SK-N-SH (cell line): ENCODE data around the gene HOXA4.

ENCODE experiments used
- CHD2 ChIP-seq: fragments of 150-350 bp; IDR thresholded peaks from 2 replicates; pipeline ENCODE4 v1.6.1; 2018; ENCODE audit warnings: low read length; ENCODE audit not compliant: partially characterized antibody
- CTCF ChIP-seq: fragments of 200-600 bp; sonication (generic); IDR thresholded peaks from 2 replicates; pipeline ENCODE4 v1.6.1; 2017; ENCODE audit warnings: antibody characterized with exemption, mild to moderate bottlenecking, moderate library complexity
- EZH2phosphoT487 ChIP-seq: fragments of 200-600 bp; sonication (generic); IDR thresholded peaks from 2 replicates; pipeline ENCODE4 v1.6.1; 2017; ENCODE audit warnings: low read depth, mixed run types, mild to moderate bottlenecking, antibody characterized with exemption, moderate library complexity, borderline replicate concordance
- FOXJ3 ChIP-seq: sonication (generic); formaldehyde crosslinking; IDR thresholded peaks from 2 replicates; pipeline ENCODE4 v1.5.1; 2020; ENCODE audit warnings: mild to moderate bottlenecking, missing genetic modification reagents
- POLR2AphosphoS5 ChIP-seq: IDR thresholded peaks from 2 replicates; pipeline ENCODE4 v1.6.1; 2012; ENCODE audit warnings: low read depth, low read length
- YY1 ChIP-seq: IDR thresholded peaks from 2 replicates; pipeline ENCODE4 v1.4.0; 2012; ENCODE audit warnings: low read depth, mild to moderate bottlenecking
- TF ChIP-seq, protein P1 (sequence below): IDR thresholded peaks from 2 replicates; pipeline ENCODE4 v1.4.0; 2012; ENCODE audit warnings: low read depth

- TF ChIP-seq CHD2 (no peak), CTCF (no peak), EZH2phosphoT487 (no peak), YY1 (no peak), POLR2AphosphoS5 (no peak), FOXJ3 (CRISPR knock-in tag) (no peak)
- TF ChIP-seq, protein P1, sequence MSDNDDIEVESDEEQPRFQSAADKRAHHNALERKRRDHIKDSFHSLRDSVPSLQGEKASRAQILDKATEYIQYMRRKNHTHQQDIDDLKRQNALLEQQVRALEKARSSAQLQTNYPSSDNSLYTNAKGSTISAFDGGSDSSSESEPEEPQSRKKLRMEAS = no peak
Observed at GRCh38 chr7:27122077-27122910, 8.3 kb downstream of the HOXA4 start.
